HG03103 (cell line): ENCODE measurements around the gene CACNA2D3.

Source experiments
- ATAC-seq: cut with Tn5 transposase; IDR thresholded peaks from one replicate; pipeline ENCODE4 v1.9.1; 2021; ENCODE audit warnings: low read depth; ENCODE audit not compliant: unreplicated experiment

CACNA2D3 gene

GRCh38 chr3:54550221-54550977, 428.0 kb downstream of the CACNA2D3 start:
- no peak for ATAC-seq

GRCh38 chr3:54556630-54557029, 434.3 kb downstream of the CACNA2D3 start:
- no peak for ATAC-seq

GRCh38 chr3:54557538-54558428, 435.4 kb downstream of the CACNA2D3 start:
- no peak for ATAC-seq

- no peak for ATAC-seq
Measured at GRCh38 chr3:54563501-54564200, 441.3 kb downstream of the CACNA2D3 start.

- ATAC-seq: no peak
Measured at GRCh38 chr3:54564374-54564925, 442.1 kb downstream of the CACNA2D3 start.

GRCh38 chr3:54565956-54566355, 443.6 kb downstream of the CACNA2D3 start:
- no peak for ATAC-seq

GRCh38 chr3:54567949-54568348, 445.6 kb downstream of the CACNA2D3 start:
- no peak for ATAC-seq

- no peak for ATAC-seq
Measured at GRCh38 chr3:54570008-54570407, 447.7 kb downstream of the CACNA2D3 start.

- ATAC-seq: no peak
Measured at GRCh38 chr3:54572197-54572895, 450.0 kb downstream of the CACNA2D3 start.

- ATAC-seq: no peak
Measured at GRCh38 chr3:54573858-54574257, 451.5 kb downstream of the CACNA2D3 start.

GRCh38 chr3:54574906-54575617, 452.7 kb downstream of the CACNA2D3 start:
- no peak for ATAC-seq

- ATAC-seq: no peak
Measured at GRCh38 chr3:54575618-54575960, 453.2 kb downstream of the CACNA2D3 start.

GRCh38 chr3:54577313-54577712, 455.0 kb downstream of the CACNA2D3 start:
- ATAC-seq: no peak

GRCh38 chr3:54578417-54578816, 456.1 kb downstream of the CACNA2D3 start:
- ATAC-seq: no peak

- ATAC-seq: no peak
Measured at GRCh38 chr3:54580453-54580852, 458.1 kb downstream of the CACNA2D3 start.

- ATAC-seq: no peak
Measured at GRCh38 chr3:54582424-54582823, 460.1 kb downstream of the CACNA2D3 start.

GRCh38 chr3:54591157-54591556, 468.8 kb downstream of the CACNA2D3 start:
- ATAC-seq: no peak

GRCh38 chr3:54593653-54594052, 471.3 kb downstream of the CACNA2D3 start:
- ATAC-seq: no peak

GRCh38 chr3:54596087-54596486, 473.7 kb downstream of the CACNA2D3 start:
- no peak for ATAC-seq

- no peak for ATAC-seq
Measured at GRCh38 chr3:54599716-54600115, 477.4 kb downstream of the CACNA2D3 start.
